Glutamatergic neuron (in vitro differentiated cells): ENCODE measurements around the gene COLEC12. TPM values are rescaled to one million over a fixed set of nuclear protein-coding genes. Genes with fewer than 3 reads are reported as not detected.

Source experiments
- DNase-seq: peaks from one replicate; pipeline ENCODE4 v3.0.0; 2022
- H3K27ac Mint-ChIP-seq: one replicate; pipeline ENCODE4 v1.8.0; 2020; ENCODE audit warnings: mild to moderate bottlenecking, mixed read lengths, inconsistent platforms; ENCODE audit not compliant: unreplicated experiment
- H3K27me3 Mint-ChIP-seq: one replicate; pipeline ENCODE4 v1.8.0; 2020; ENCODE audit warnings: mild to moderate bottlenecking, moderate library complexity, mixed read lengths, inconsistent platforms; ENCODE audit not compliant: unreplicated experiment
- H3K36me3 Mint-ChIP-seq: one replicate; pipeline ENCODE4 v1.8.0; 2020; ENCODE audit warnings: mild to moderate bottlenecking, mixed read lengths, inconsistent platforms; ENCODE audit not compliant: unreplicated experiment
- H3K4me1 Mint-ChIP-seq: one replicate; pipeline ENCODE4 v1.8.0; 2020; ENCODE audit warnings: mild to moderate bottlenecking, low read depth, mixed read lengths, inconsistent platforms; ENCODE audit not compliant: unreplicated experiment
- H3K4me3 Mint-ChIP-seq: one replicate; pipeline ENCODE4 v1.8.0; 2020; ENCODE audit warnings: mild to moderate bottlenecking, mixed read lengths, inconsistent platforms; ENCODE audit not compliant: unreplicated experiment
- H3K9me3 Mint-ChIP-seq: one replicate; pipeline ENCODE4 v1.8.0; 2020; ENCODE audit warnings: mild to moderate bottlenecking, moderate library complexity, mixed read lengths, inconsistent platforms; ENCODE audit not compliant: unreplicated experiment
- total RNA-seq: library from RNA; stranded (reverse); fragmentation: NEBNext Ultra II Directional; extraction: Animal tissue kit (Norgen Biotek cat#: 25700); gene quantifications from one replicate; pipeline ENCODE4 v1.2.1, GENCODE V29; 2021; ENCODE audit not compliant: unreplicated experiment
- TF ChIP-seq, protein P1 (sequence below): fragments of 200-600 bp; sonication (generic); IDR thresholded peaks from one replicate; pipeline ENCODE4 v1.5.0; 2021; ENCODE audit not compliant: partially characterized antibody, unreplicated experiment

The COLEC12 gene
- total RNA-seq, 1 donor from 2014 or later: 0.20 TPM

GRCh38 chr18:532632-533031, 32.1 kb upstream of the COLEC12 start:
- peaks cover 3% of the 10 kb centered on the region for H3K27me3 Mint-ChIP-seq
- H3K4me3 Mint-ChIP-seq: no peak overlapping the region
- no peaks in the 10 kb centered on the region for H3K4me1 Mint-ChIP-seq
- TF ChIP-seq, protein P1, sequence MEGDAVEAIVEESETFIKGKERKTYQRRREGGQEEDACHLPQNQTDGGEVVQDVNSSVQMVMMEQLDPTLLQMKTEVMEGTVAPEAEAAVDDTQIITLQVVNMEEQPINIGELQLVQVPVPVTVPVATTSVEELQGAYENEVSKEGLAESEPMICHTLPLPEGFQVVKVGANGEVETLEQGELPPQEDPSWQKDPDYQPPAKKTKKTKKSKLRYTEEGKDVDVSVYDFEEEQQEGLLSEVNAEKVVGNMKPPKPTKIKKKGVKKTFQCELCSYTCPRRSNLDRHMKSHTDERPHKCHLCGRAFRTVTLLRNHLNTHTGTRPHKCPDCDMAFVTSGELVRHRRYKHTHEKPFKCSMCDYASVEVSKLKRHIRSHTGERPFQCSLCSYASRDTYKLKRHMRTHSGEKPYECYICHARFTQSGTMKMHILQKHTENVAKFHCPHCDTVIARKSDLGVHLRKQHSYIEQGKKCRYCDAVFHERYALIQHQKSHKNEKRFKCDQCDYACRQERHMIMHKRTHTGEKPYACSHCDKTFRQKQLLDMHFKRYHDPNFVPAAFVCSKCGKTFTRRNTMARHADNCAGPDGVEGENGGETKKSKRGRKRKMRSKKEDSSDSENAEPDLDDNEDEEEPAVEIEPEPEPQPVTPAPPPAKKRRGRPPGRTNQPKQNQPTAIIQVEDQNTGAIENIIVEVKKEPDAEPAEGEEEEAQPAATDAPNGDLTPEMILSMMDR: no peak
- no peaks in the 10 kb centered on the region for H3K9me3 Mint-ChIP-seq
- no peaks in the 10 kb centered on the region for H3K36me3 Mint-ChIP-seq
- no peak overlapping the region for H3K27ac Mint-ChIP-seq
- DNase-seq: no peak

DNA sequence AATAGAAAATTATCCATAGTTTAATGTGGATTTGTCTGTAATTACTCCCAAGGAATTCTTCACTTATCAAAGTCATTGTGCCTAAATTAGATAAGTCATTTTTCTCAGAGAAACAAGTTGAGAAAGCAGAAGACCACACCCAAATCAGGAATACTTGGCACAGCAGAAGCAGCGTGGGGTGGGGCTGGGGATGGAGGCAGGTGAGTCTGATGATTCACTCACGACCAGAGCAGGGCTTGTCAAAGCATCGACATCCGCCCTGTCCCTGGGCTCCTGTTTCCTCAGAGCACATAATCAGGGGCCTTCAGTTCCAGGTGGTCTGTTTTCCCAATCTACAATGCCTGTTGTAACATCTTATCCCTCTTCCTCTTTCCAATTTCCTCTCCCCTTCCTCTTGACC, 31.5 kb upstream of the COLEC12 start:
- DNase-seq: no peak
- Mint-ChIP-seq H3K27me3 (peaks cover 2% of the 10 kb centered on the region), H3K36me3 (no peaks in the 10 kb centered on the region), H3K4me3 (no peak overlapping the region), H3K27ac (no peak overlapping the region), H3K9me3 (no peaks in the 10 kb centered on the region), H3K4me1 (no peaks in the 10 kb centered on the region)
- TF ChIP-seq, protein P1: no peak

DNA sequence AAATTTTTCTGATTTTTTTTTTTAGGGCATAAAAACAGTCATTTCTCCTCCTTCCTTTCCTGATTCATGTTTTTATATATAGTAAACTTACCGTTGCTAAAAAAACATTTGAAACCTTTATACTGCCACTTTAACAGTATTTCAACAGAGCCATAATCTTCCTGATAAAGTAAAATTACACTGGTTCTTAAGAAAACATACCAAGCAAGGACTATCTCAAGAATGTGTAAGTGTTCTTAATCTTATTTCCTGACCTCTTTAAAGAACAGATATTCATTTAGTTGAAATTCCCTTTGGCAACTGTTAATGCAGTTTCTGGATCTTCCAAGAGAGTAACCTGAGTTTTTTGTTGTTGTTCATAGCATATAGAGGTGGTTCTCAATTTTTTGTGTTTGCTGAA, 26.6 kb upstream of the COLEC12 start:
- H3K36me3 Mint-ChIP-seq: no peaks in the 10 kb centered on the region
- no peak for DNase-seq
- no peaks in the 10 kb centered on the region for H3K9me3 Mint-ChIP-seq
- no peak overlapping the region for H3K4me3 Mint-ChIP-seq
- H3K27ac Mint-ChIP-seq: no peak overlapping the region
- H3K27me3 Mint-ChIP-seq: peaks cover 2% of the 10 kb centered on the region
- TF ChIP-seq, protein P1: no peak
- H3K4me1 Mint-ChIP-seq: no peaks in the 10 kb centered on the region

- H3K27ac Mint-ChIP-seq: no peak overlapping the region
- TF ChIP-seq, protein P1: no peak
- H3K36me3 Mint-ChIP-seq: no peaks in the 10 kb centered on the region
- H3K27me3 Mint-ChIP-seq: peaks cover 2% of the 10 kb centered on the region
- DNase-seq: no peak
- no peaks in the 10 kb centered on the region for H3K9me3 Mint-ChIP-seq
- no peak overlapping the region for H3K4me3 Mint-ChIP-seq
- no peaks in the 10 kb centered on the region for H3K4me1 Mint-ChIP-seq
Observed at GRCh38 chr18:526681-527080, 26.2 kb upstream of the COLEC12 start.

GRCh38 chr18:525036-525797, 24.7 kb upstream of the COLEC12 start:
- TF ChIP-seq, protein P1: no peak
- Mint-ChIP-seq H3K27ac (no peak overlapping the region), H3K4me1 (no peaks in the 10 kb centered on the region), H3K27me3 (no peaks in the 10 kb centered on the region), H3K9me3 (no peaks in the 10 kb centered on the region), H3K4me3 (no peak overlapping the region), H3K36me3 (no peaks in the 10 kb centered on the region)
- no peak for DNase-seq
